ENCODE measurements around the gene MRPL24. TPM values are rescaled to one million over a fixed set of nuclear protein-coding genes. Genes with fewer than 3 reads are reported as not detected.

The MRPL24 gene
- total and polyA plus RNA-seq, 2 of the 13 experiments (the other 11 are each of a cell fraction or from before 2014, with no cell fraction given) = 38.1 to 42.9 TPM

DNA sequence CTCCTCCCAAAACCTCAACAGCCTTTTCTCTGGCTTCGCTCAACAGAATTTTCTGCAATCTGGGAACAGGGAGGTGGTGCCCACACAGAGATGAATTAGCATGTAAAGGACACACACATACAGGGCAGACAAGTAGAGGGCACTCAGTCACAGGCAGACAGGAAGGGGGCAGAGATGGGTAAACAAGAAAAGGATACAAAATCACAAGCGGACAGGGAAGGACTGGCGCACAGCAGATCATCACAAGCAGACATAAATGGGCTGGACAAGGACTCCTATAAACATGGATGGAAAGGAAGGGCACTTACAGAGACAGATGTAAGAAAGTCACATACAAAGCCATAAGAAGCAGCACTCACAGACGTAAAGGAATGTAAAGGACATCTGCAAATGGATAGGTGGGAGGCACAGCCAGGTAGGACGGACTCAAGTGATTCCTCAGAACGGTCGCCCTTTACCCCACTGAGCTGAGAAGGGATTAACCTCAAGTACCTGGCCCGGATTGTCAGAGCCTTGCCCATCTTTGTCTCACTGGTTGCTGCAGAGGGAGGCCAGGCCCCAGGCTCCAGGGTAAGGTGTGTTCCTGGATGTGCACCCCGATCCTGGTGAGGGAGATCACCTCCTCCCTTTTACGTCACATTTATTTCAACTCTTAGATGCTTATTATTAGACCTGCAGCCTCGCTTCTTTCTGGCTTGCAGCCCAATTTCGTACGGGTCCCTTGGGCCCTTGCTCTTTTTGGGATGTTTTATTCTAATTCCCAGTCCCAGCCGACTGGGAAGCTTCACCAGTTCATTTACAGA lies 25.6 kb upstream of the MRPL24 start:
- intact Hi-C loops (cut with micrococcal nuclease; ENCODE audit: unreplicated experiment) = loop anchor here (1.0 kb wide), 3 partner anchors 15 to 40 kb away; partner anchors contain the start of genes HDGF and MRPL24
- Histone ChIP-seq H3K79me2 (ENCODE audit: insufficient read depth, low read length) (peaks cover 45% of the 10 kb centered on the region), H4K20me1 (ENCODE audit: insufficient read depth, low read length) (peaks cover 5% of the 10 kb centered on the region; the same call in 1 of the 2 replicates), H3K9ac (ENCODE audit: insufficient read depth, low read depth, low read length) (peak overlapping the region; percentile 82), H3K27ac (ENCODE audit: extremely low read length, insufficient read depth, low read length) (peak overlapping the region; percentile 84), H3K4me1 (ENCODE audit: insufficient read depth, low read length) (peaks cover 42% of the 10 kb centered on the region), H3K4me3 (replicated peaks in 1 of 3; ENCODE audit: insufficient read depth in 1 of 3, low read depth in 2 of 3, low read length in 3 of 3) (peak overlapping the region; percentile 71 to 85 (median 77)), H3K9me3 (ENCODE audit: low read length) (no peaks in the 10 kb centered on the region), H3K36me3 (replicated peaks in 1 of 2; ENCODE audit: control insufficient read depth in 1 of 2, insufficient read depth in 2 of 2, low read length in 2 of 2) (peaks cover 3 to 15% of the 10 kb centered on the region in 2 experiments; a peak in 1 of 5 replicates), H3K4me2 (ENCODE audit: low read depth, low read length) (peak overlapping the region; percentile 83), H2AFZ (ENCODE audit: low read length) (peak overlapping the region; percentile 55), H3K27me3 (ENCODE audit: control insufficient read depth in 1 of 2, insufficient read depth in 2 of 2, low read length in 2 of 2) (no peaks in the 10 kb centered on the region; a peak in 1 of 5 replicates)
- ChIA-PET CTCF (ENCODE audit: low intra/inter-chr PET ratio, low total read pairs) (no interaction called here), POLR2A (interaction anchor here (0.5 to 6.5 kb wide), 19 partner anchors 8 to 309 kb away, joined by 3 to 125 read pairs (median 4); partner anchors contain the start of genes HDGF, ISG20L2, METTL25B and MRPL24)
- DNase-seq (ENCODE audit: low spot score) (no peak), ATAC-seq (peak; percentile 15), FAIRE-seq (peak; percentile 15)
- BruUV-seq (replicated peaks) = TSS peak; percentile 83
- in situ Hi-C loops (cut with HindIII; ENCODE audit: extremely low pct_ligation_motif_present, low pct_unique_long_range_greater_than_20kb) = loop anchor here (5.0 kb wide), 1 partner anchor 39 kb away; the partner anchor contains the start of genes ISG20L2 and METTL25B
- WGBS (ENCODE audit: low lambda C conversion rate) = 5% methylated on average over 14 of the region's 14 CpGs
- peak; percentile 7; the same call in 1 of the 2 replicates for TF ChIP-seq PPARG (CRISPR knock-in tag; conservative IDR thresholded peaks at IDR 0.05)
- TF ChIP-seq RNF2 (conservative IDR thresholded peaks at IDR 0.05; ENCODE audit: low read depth) = no peak
- TF ChIP-seq NR1H2 (CRISPR knock-in tag; IDR thresholded peaks at IDR 0.05; ENCODE audit: borderline replicate concordance, low read depth) = no peak
- no peak for TF ChIP-seq POGZ (CRISPR knock-in tag; IDR thresholded peaks at IDR 0.05)
- 0 out of 2 replicates have a peak, but pooled peaks have one; percentile 33 for TF ChIP-seq ZNF230 (CRISPR knock-in tag; IDR thresholded peaks at IDR 0.05)
- no peak for TF ChIP-seq ASH2L (IDR thresholded peaks at IDR 0.05; ENCODE audit: insufficient read length, low read depth, low read length)
- TF ChIP-seq ZNF121 (CRISPR knock-in tag; IDR thresholded peaks at IDR 0.05) = no peak
- 0 out of 2 replicates have a peak, but pooled peaks have one; percentile 45 for TF ChIP-seq HOXD1 (CRISPR knock-in tag; IDR thresholded peaks at IDR 0.05)
- TF ChIP-seq, protein P1, sequence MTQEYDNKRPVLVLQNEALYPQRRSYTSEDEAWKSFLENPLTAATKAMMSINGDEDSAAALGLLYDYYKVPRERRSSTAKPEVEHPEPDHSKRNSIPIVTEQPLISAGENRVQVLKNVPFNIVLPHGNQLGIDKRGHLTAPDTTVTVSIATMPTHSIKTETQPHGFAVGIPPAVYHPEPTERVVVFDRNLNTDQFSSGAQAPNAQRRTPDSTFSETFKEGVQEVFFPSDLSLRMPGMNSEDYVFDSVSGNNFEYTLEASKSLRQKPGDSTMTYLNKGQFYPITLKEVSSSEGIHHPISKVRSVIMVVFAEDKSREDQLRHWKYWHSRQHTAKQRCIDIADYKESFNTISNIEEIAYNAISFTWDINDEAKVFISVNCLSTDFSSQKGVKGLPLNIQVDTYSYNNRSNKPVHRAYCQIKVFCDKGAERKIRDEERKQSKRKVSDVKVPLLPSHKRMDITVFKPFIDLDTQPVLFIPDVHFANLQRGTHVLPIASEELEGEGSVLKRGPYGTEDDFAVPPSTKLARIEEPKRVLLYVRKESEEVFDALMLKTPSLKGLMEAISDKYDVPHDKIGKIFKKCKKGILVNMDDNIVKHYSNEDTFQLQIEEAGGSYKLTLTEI (CRISPR knock-in tag; conservative IDR thresholded peaks at IDR 0.05) = no peak
- TF ChIP-seq ZNF451 (CRISPR knock-in tag; IDR thresholded peaks at IDR 0.05) = 0 out of 2 replicates have a peak, but pooled peaks have one; percentile 3
- TF ChIP-seq ZFX (CRISPR knock-in tag; IDR thresholded peaks at IDR 0.05; ENCODE audit: low read depth) = no peak
- TF ChIP-seq ZNF264 (CRISPR knock-in tag; IDR thresholded peaks at IDR 0.05) = 0 out of 2 replicates have a peak, but pooled peaks have one; percentile 33
- no peak for TF ChIP-seq TOE1 (CRISPR knock-in tag; IDR thresholded peaks at IDR 0.05)
- no peak for TF ChIP-seq MAFF (IDR thresholded peaks at IDR 0.05; ENCODE audit: low read depth, low read length)
- TF ChIP-seq FOXA1 (IDR thresholded peaks at IDR 0.05) = no peak
- TF ChIP-seq FOXA1 (CRISPR knock-in tag; IDR thresholded peaks at IDR 0.05) = peak; percentile 73
- TF ChIP-seq, protein P2, sequence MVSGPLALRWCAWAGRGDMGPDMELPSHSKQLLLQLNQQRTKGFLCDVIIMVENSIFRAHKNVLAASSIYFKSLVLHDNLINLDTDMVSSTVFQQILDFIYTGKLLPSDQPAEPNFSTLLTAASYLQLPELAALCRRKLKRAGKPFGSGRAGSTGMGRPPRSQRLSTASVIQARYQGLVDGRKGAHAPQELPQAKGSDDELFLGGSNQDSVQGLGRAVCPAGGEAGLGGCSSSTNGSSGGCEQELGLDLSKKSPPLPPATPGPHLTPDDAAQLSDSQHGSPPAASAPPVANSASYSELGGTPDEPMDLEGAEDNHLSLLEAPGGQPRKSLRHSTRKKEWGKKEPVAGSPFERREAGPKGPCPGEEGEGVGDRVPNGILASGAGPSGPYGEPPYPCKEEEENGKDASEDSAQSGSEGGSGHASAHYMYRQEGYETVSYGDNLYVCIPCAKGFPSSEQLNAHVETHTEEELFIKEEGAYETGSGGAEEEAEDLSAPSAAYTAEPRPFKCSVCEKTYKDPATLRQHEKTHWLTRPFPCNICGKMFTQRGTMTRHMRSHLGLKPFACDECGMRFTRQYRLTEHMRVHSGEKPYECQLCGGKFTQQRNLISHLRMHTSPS (CRISPR knock-in tag; IDR thresholded peaks at IDR 0.05; ENCODE audit: low read depth) = peak; percentile 58; the same call in 1 of the 2 replicates
- TF ChIP-seq, protein P3, sequence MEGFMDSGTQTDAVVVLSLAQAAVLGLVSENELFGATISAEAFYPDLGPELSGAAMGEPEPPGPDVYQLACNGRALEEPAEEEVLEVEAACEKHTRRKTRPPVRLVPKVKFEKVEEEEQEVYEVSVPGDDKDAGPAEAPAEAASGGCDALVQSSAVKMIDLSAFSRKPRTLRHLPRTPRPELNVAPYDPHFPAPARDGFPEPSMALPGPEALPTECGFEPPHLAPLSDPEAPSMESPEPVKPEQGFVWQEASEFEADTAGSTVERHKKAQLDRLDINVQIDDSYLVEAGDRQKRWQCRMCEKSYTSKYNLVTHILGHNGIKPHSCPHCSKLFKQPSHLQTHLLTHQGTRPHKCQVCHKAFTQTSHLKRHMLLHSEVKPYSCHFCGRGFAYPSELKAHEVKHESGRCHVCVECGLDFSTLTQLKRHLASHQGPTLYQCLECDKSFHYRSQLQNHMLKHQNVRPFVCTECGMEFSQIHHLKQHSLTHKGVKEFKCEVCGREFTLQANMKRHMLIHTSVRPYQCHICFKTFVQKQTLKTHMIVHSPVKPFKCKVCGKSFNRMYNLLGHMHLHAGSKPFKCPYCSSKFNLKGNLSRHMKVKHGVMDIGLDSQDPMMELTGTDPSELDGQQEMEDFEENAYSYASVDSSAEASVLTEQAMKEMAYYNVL (CRISPR knock-in tag; IDR thresholded peaks at IDR 0.05; ENCODE audit: borderline replicate concordance) = 0 out of 2 replicates have a peak, but pooled peaks have one; percentile 39
- TF ChIP-seq ZNF124 (CRISPR knock-in tag; IDR thresholded peaks at IDR 0.05) = no peak

Measured in HepG2 (cell line).